Nephron (organoid): Measurements from ENCODE around the gene MIP.
A peak's percentile ranks its signal among the peaks of the same experiment; 100 is the strongest.

Experiments used
- H3K27ac Mint-ChIP-seq, 3 experiments: 2 replicates each; pipeline ENCODE4 v1.8.0; 2020; ENCODE audit warnings: mixed read lengths in 3 of 3, mild to moderate bottlenecking in 2 of 3, moderate library complexity in 1 of 3
- H3K27me3 Mint-ChIP-seq: 2 replicates; pipeline ENCODE4 v1.8.0; 2021; ENCODE audit warnings: low read depth, mild to moderate bottlenecking, moderate library complexity, mixed read lengths
- H3K36me3 Mint-ChIP-seq: 2 replicates; pipeline ENCODE4 v1.8.0; 2020; ENCODE audit warnings: low read depth, mixed read lengths
- H3K4me1 Mint-ChIP-seq: 2 replicates; pipeline ENCODE4 v1.8.0; 2020; ENCODE audit warnings: mixed read lengths
- H3K4me3 Mint-ChIP-seq, 3 experiments: 2 replicates each; pipeline ENCODE4 v1.8.0; 2020; ENCODE audit warnings: mild to moderate bottlenecking in 3 of 3, mixed read lengths in 3 of 3, moderate library complexity in 2 of 3
- H3K9me3 Mint-ChIP-seq: 2 replicates; pipeline ENCODE4 v1.8.0; 2020; ENCODE audit warnings: mixed read lengths
- CTCF ChIP-seq, 3 experiments: fragments of 200-600 bp; sonication (generic); IDR thresholded peaks; one replicate each; pipeline ENCODE4 v1.5.0; 2021; ENCODE audit warnings: antibody characterized with exemption in 3 of 3; ENCODE audit not compliant: unreplicated experiment in 3 of 3

The MIP gene

GRCh38 chr12:56477521-56478225, 23.2 kb upstream of the MIP start:
- H3K27me3 Mint-ChIP-seq, result no peaks in the 10 kb centered on the region

GRCh38 chr12:56476972-56477432, 22.5 kb upstream of the MIP start:
- Mint-ChIP-seq H3K4me1 (no peaks in the 10 kb centered on the region), H3K36me3 (no peaks in the 10 kb centered on the region), H3K4me3 (no peak overlapping the region), H3K27ac (no peak overlapping the region), H3K9me3 (no peaks in the 10 kb centered on the region), H3K27me3 (no peaks in the 10 kb centered on the region)
- no peak for TF ChIP-seq CTCF (IDR thresholded peaks at IDR 0.05; ENCODE audit: unreplicated experiment in 3 of 3)

More at GRCh38 chr12:56477521-56478225, 23.2 kb upstream of the MIP start:
- Mint-ChIP-seq H3K9me3 (no peaks in the 10 kb centered on the region), H3K36me3 (no peaks in the 10 kb centered on the region), H3K4me3 (no peak overlapping the region), H3K4me1 (no peaks in the 10 kb centered on the region), H3K27ac (no peak overlapping the region)
- no peak for TF ChIP-seq CTCF (IDR thresholded peaks at IDR 0.05; ENCODE audit: unreplicated experiment in 3 of 3)

GRCh38 chr12:56476143-56476542, 21.7 kb upstream of the MIP start:
- Mint-ChIP-seq H3K27me3 (no peaks in the 10 kb centered on the region), H3K36me3 (no peaks in the 10 kb centered on the region), H3K4me1 (no peaks in the 10 kb centered on the region), H3K9me3 (no peaks in the 10 kb centered on the region), H3K4me3 (no peak overlapping the region), H3K27ac (no peak overlapping the region)
- no peak for TF ChIP-seq CTCF (IDR thresholded peaks at IDR 0.05; ENCODE audit: unreplicated experiment in 3 of 3)

GRCh38 chr12:56474389-56474788, 19.9 kb upstream of the MIP start:
- Mint-ChIP-seq H3K9me3 (no peaks in the 10 kb centered on the region), H3K4me3 (no peak overlapping the region), H3K4me1 (peaks cover 7% of the 10 kb centered on the region), H3K36me3 (no peaks in the 10 kb centered on the region), H3K27ac (no peak overlapping the region), H3K27me3 (no peaks in the 10 kb centered on the region)
- TF ChIP-seq CTCF (IDR thresholded peaks at IDR 0.05; ENCODE audit: unreplicated experiment in 3 of 3), result no peak

- H3K27ac Mint-ChIP-seq, result peak overlapping the region; percentile 96 to 99 (median 98)
- H3K36me3 Mint-ChIP-seq, result no peaks in the 10 kb centered on the region
- H3K4me3 Mint-ChIP-seq, result peak overlapping the region; percentile 91 to 98 (median 96)
- peaks cover 11% of the 10 kb centered on the region for H3K4me1 Mint-ChIP-seq
- no peaks in the 10 kb centered on the region for H3K27me3 Mint-ChIP-seq
- no peaks in the 10 kb centered on the region for H3K9me3 Mint-ChIP-seq
- TF ChIP-seq CTCF (IDR thresholded peaks at IDR 0.05; ENCODE audit: unreplicated experiment in 3 of 3), result no peak
These were observed 14.8 kb upstream of the MIP start for GRCh38 chr12:56469007-56469930.
